HepG2 (cell line): Measurements from ENCODE around the gene TF. TPM values are rescaled to one million over a fixed set of nuclear protein-coding genes. Genes with fewer than 3 reads are reported as not detected.

Source experiments
- ISL2 ChIP-seq: sonication (generic); formaldehyde crosslinking; IDR thresholded peaks from 2 replicates; pipeline ENCODE4 v1.5.0; 2020; ENCODE audit warnings: missing genetic modification reagents
- KLF16 ChIP-seq, 2 experiments: sonication (generic) in 1 of 2; formaldehyde crosslinking in 1 of 2; IDR thresholded peaks; 2 replicates each; pipeline versions ENCODE4 v1.6.1 to v1.8.0; 2016 to 2023; ENCODE audit warnings: missing genetic modification reagents in 2 of 2, missing compliant biosample characterization in 1 of 2
- MXI1 ChIP-seq: IDR thresholded peaks from 3 replicates; pipeline ENCODE4 v1.6.1; 2012; ENCODE audit warnings: low read depth, low read length, inconsistent platforms, borderline replicate concordance
- NR2F1 ChIP-seq, 2 experiments: fragments of 450-650 bp in 1 of 2; formaldehyde crosslinking in 1 of 2; IDR thresholded peaks; 2 replicates each; pipeline versions ENCODE4 v1.5.0 to v1.6.1; 2016 to 2020; ENCODE audit warnings: mild to moderate bottlenecking in 1 of 2, missing compliant biosample characterization in 1 of 2, missing genetic modification reagents in 1 of 2, moderate library complexity in 1 of 2
- NRL ChIP-seq: sonication (generic); formaldehyde crosslinking; IDR thresholded peaks from 2 replicates; pipeline ENCODE4 v1.5.0; 2020; ENCODE audit warnings: missing genetic modification reagents, mild to moderate bottlenecking, moderate library complexity, borderline replicate concordance
- POLR2AphosphoS2 ChIP-seq: IDR thresholded peaks from 2 replicates; pipeline ENCODE4 v1.6.1; 2011; ENCODE audit warnings: low read depth, low read length, improper control_type of control experiment
- SAP130 ChIP-seq: IDR thresholded peaks from 2 replicates; pipeline ENCODE4 v1.6.1; 2016; ENCODE audit warnings: low read depth
- SP5 ChIP-seq: IDR thresholded peaks from 2 replicates; pipeline ENCODE4 v1.6.1; 2016; ENCODE audit warnings: low read depth, borderline replicate concordance
- STAG1 ChIP-seq: sonication (generic); formaldehyde crosslinking; IDR thresholded peaks from 2 replicates; pipeline ENCODE4 v1.4.0; 2020; ENCODE audit warnings: missing genetic modification reagents
- TARDBP ChIP-seq: sonication (generic); formaldehyde crosslinking; IDR thresholded peaks from 2 replicates; pipeline ENCODE4 v1.8.0; 2022; ENCODE audit warnings: mild to moderate bottlenecking, missing genetic modification reagents
- TBP ChIP-seq: sonication (generic); formaldehyde crosslinking; IDR thresholded peaks from 2 replicates; pipeline ENCODE4 v1.5.0; 2020; ENCODE audit warnings: missing genetic modification reagents
- THRA ChIP-seq: sonication (generic); formaldehyde crosslinking; IDR thresholded peaks from 2 replicates; pipeline ENCODE4 v1.4.0; 2020; ENCODE audit warnings: missing genetic modification reagents, borderline replicate concordance
- TMF1 ChIP-seq: sonication (generic); formaldehyde crosslinking; IDR thresholded peaks from 2 replicates; pipeline ENCODE4 v1.8.1; 2022; ENCODE audit warnings: low read depth, missing genetic modification reagents
- ZBTB37 ChIP-seq: sonication (generic); formaldehyde crosslinking; IDR thresholded peaks from 2 replicates; pipeline ENCODE4 v1.4.0; 2020; ENCODE audit warnings: mild to moderate bottlenecking, missing genetic modification reagents
- ZBTB44 ChIP-seq: sonication (generic); formaldehyde crosslinking; IDR thresholded peaks from 2 replicates; pipeline ENCODE4 v1.4.0; 2020; ENCODE audit warnings: missing genetic modification reagents
- ZFAT ChIP-seq: sonication (generic); formaldehyde crosslinking; conservative IDR thresholded peaks from 2 replicates; pipeline ENCODE4 v1.8.1; 2023; ENCODE audit warnings: missing genetic modification reagents, inconsistent platforms
- ZKSCAN8 ChIP-seq: IDR thresholded peaks from 2 replicates; pipeline ENCODE4 v1.6.1; 2016; ENCODE audit warnings: borderline replicate concordance, missing genetic modification reagents, missing compliant biosample characterization
- ZNF121 ChIP-seq: sonication (generic); formaldehyde crosslinking; IDR thresholded peaks from 2 replicates; pipeline ENCODE4 v1.5.0; 2020; ENCODE audit warnings: mild to moderate bottlenecking, missing genetic modification reagents
- ZNF335 ChIP-seq: sonication (generic); formaldehyde crosslinking; IDR thresholded peaks from 2 replicates; pipeline ENCODE4 v1.4.0; 2020; ENCODE audit warnings: missing genetic modification reagents
- ZNF598 ChIP-seq: sonication (generic); formaldehyde crosslinking; IDR thresholded peaks from 2 replicates; pipeline ENCODE4 v1.5.1; 2020; ENCODE audit warnings: mild to moderate bottlenecking, missing genetic modification reagents, borderline replicate concordance
- ZNF616 ChIP-seq: sonication (generic); formaldehyde crosslinking; IDR thresholded peaks from 2 replicates; pipeline ENCODE4 v1.5.0; 2020; ENCODE audit warnings: low read depth, mild to moderate bottlenecking, missing genetic modification reagents
- polyA plus RNA-seq, 8 experiments: library from polyadenylated mRNA; depleted of rRNA in 3 of 8; stranded (reverse) in 7 of 8; unstranded in 1 of 8; fragments of >200 nt; fragmentation: Illumina TruSeq in 4 of 8; extraction: Trizol in 4 of 8; gene quantifications; 2 replicates each; pipeline versions ENCODE4 v1.2.1 to v1.2.3, GENCODE V29; 2011 to 2016; ENCODE audit warnings: low read depth in 4 of 8, missing spikeins in 1 of 8, mixed read lengths in 1 of 8; ENCODE audit not compliant: insufficient read depth in 1 of 8
- total RNA-seq, 5 experiments: library from RNA; depleted of rRNA; stranded (reverse); fragments of >200 nt; fragmentation: Illumina TruSeq; extraction: Trizol; gene quantifications; 2 replicates each; pipeline ENCODE4 v1.2.3, GENCODE V29; 2016; ENCODE audit warnings: low read depth in 1 of 5
- TF ChIP-seq, protein P1 (sequence below): sonication (generic); formaldehyde crosslinking; IDR thresholded peaks from 2 replicates; pipeline ENCODE4 v1.5.1; 2020; ENCODE audit warnings: mild to moderate bottlenecking, missing genetic modification reagents, moderate library complexity
- TF ChIP-seq, protein P2 (sequence below): IDR thresholded peaks from 2 replicates; pipeline ENCODE4 v1.6.1; 2016; ENCODE audit warnings: missing genetic modification reagents, missing compliant biosample characterization

Gene TF
- total and polyA plus RNA-seq, 2 of the 13 experiments (the other 11 are each of a cell fraction or from before 2014, with no cell fraction given), result 10,074 to 11,821 TPM

- TF ChIP-seq THRA (CRISPR knock-in tag) (peak; percentile 83; the same call in 1 of the 2 replicates), ZFAT (CRISPR knock-in tag) (no peak), TMF1 (CRISPR knock-in tag) (no peak), MXI1 (no peak), ZNF335 (CRISPR knock-in tag) (no peak), TARDBP (peak; percentile 91; the same call in 1 of the 2 replicates), POLR2AphosphoS2 (no peak), ZNF598 (CRISPR knock-in tag) (no peak), STAG1 (0 out of 2 replicates have a peak, but pooled peaks have one; percentile 12), KLF16 (CRISPR knock-in tag; IDR thresholded peaks at IDR 0.05) (peak in 1 of 2 experiments; percentile 44; a peak in 1 of 4 replicates), SAP130 (CRISPR knock-in tag) (peak; percentile 87), NR2F1 (CRISPR knock-in tag; IDR thresholded peaks at IDR 0.05) (peak; percentile 80 to 86), ZBTB37 (CRISPR knock-in tag) (no peak), ZNF616 (CRISPR knock-in tag) (no peak), ZKSCAN8 (peak; percentile 76; the same call in 1 of the 2 replicates), TBP (CRISPR knock-in tag) (no peak), NRL (CRISPR knock-in tag) (no peak), ZNF121 (CRISPR knock-in tag) (no peak), SP5 (CRISPR knock-in tag) (peak; percentile 55; the same call in 1 of the 2 replicates), ISL2 (CRISPR knock-in tag) (peak; percentile 86), ZBTB44 (no peak)
- TF ChIP-seq, protein P1, sequence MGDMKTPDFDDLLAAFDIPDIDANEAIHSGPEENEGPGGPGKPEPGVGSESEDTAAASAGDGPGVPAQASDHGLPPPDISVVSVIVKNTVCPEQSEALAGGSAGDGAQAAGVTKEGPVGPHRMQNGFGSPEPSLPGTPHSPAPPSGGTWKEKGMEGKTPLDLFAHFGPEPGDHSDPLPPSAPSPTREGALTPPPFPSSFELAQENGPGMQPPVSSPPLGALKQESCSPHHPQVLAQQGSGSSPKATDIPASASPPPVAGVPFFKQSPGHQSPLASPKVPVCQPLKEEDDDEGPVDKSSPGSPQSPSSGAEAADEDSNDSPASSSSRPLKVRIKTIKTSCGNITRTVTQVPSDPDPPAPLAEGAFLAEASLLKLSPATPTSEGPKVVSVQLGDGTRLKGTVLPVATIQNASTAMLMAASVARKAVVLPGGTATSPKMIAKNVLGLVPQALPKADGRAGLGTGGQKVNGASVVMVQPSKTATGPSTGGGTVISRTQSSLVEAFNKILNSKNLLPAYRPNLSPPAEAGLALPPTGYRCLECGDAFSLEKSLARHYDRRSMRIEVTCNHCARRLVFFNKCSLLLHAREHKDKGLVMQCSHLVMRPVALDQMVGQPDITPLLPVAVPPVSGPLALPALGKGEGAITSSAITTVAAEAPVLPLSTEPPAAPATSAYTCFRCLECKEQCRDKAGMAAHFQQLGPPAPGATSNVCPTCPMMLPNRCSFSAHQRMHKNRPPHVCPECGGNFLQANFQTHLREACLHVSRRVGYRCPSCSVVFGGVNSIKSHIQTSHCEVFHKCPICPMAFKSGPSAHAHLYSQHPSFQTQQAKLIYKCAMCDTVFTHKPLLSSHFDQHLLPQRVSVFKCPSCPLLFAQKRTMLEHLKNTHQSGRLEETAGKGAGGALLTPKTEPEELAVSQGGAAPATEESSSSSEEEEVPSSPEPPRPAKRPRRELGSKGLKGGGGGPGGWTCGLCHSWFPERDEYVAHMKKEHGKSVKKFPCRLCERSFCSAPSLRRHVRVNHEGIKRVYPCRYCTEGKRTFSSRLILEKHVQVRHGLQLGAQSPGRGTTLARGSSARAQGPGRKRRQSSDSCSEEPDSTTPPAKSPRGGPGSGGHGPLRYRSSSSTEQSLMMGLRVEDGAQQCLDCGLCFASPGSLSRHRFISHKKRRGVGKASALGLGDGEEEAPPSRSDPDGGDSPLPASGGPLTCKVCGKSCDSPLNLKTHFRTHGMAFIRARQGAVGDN (CRISPR knock-in tag), result no peak
- TF ChIP-seq, protein P2, sequence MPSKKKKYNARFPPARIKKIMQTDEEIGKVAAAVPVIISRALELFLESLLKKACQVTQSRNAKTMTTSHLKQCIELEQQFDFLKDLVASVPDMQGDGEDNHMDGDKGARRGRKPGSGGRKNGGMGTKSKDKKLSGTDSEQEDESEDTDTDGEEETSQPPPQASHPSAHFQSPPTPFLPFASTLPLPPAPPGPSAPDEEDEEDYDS, result peak; percentile 36; the same call in 1 of the 2 replicates
These were observed 15.2 kb upstream of the TF start (continued) for GRCh38 chr3:133730993-133731392.
